HepG2 (cell line): ENCODE data around the gene MORN3. TPM values are rescaled to one million over a fixed set of nuclear protein-coding genes. Genes with fewer than 3 reads are reported as not detected.

Experiments
- ATAC-seq: fragments of 200-7000 bp; cut with Tn5 transposase; 3 replicates; pipeline ENCODE4 v1.9.1; 2020; ENCODE audit warnings: mild to moderate bottlenecking, moderate library complexity
- BruUV-seq: library from RNA; stranded (reverse); fragments of 400-500 nt; replicated peaks from 2 replicates; lab custom pipeline; 2021; lab: Mats Ljungman, UMichigan
- CTCF ChIA-PET: fragments of 300-600 bp; formaldehyde crosslinking; extraction: SDS; loops from one replicate; lab custom pipeline; 2021; ENCODE audit warnings: low total read pairs, inconsistent platforms, low intra/inter-chr PET ratio; lab: Yijun Ruan, JAX
- POLR2A ChIA-PET: fragments of 350-600 bp; sonication (Branson Sonifier 250); formaldehyde crosslinking; loops from one replicate; lab custom pipeline; 2020; ENCODE audit warnings: antibody characterized with exemption, inconsistent platforms; lab: Yijun Ruan, JAX
- DNase-seq: peaks from one replicate; pipeline ENCODE4 v3.0.0-alpha.2; 2015; ENCODE audit warnings: low spot score
- FAIRE-seq: peaks from 3 replicates; lab custom pipeline; 2011; peaks lifted over from hg19 to GRCh38; lab: Jason Lieb, UNC
- H2AFZ ChIP-seq: one replicate; pipeline ENCODE4 v1.6.1; 2011; ENCODE audit warnings: low read length, inconsistent platforms
- H3K27ac ChIP-seq: fragments of 300-600 bp; 3 replicates; pipeline ENCODE4 v1.8.0; 2011; ENCODE audit warnings: mixed run types, mild to moderate bottlenecking, mixed read lengths, low read length, inconsistent platforms; ENCODE audit not compliant: insufficient read depth; ENCODE audit errors: extremely low read length
- H3K27me3 ChIP-seq, 2 experiments: fragments of 200-600 bp in 1 of 2; 2 replicates in 1 of 2; 3 replicates in 1 of 2; pipeline versions ENCODE4 v1.6.0 to v1.8.0; 2011; ENCODE audit warnings: low read length in 2 of 2, mild to moderate bottlenecking in 2 of 2, moderate library complexity in 2 of 2, inconsistent platforms in 1 of 2; ENCODE audit not compliant: insufficient read depth in 2 of 2, control insufficient read depth in 1 of 2
- H3K36me3 ChIP-seq, 2 experiments: fragments of 200-600 bp in 1 of 2; replicated peaks in 1 of 2; 2 replicates in 1 of 2; 3 replicates in 1 of 2; pipeline versions ENCODE4 v1.5.1 to v1.8.0; 2011; ENCODE audit warnings: low read length in 2 of 2, inconsistent platforms in 1 of 2; ENCODE audit not compliant: insufficient read depth in 2 of 2, control insufficient read depth in 1 of 2
- H3K4me1 ChIP-seq: 2 replicates; pipeline ENCODE4 v1.5.1; 2012; ENCODE audit warnings: low read length, inconsistent platforms; ENCODE audit not compliant: insufficient read depth
- H3K4me2 ChIP-seq: 2 replicates; pipeline ENCODE4 v1.6.0; 2011; ENCODE audit warnings: low read depth, low read length, inconsistent platforms
- H3K4me3 ChIP-seq, 3 experiments: fragments of 200-600 bp in 1 of 3; sonication (generic), shearing (Covaris generic) in 1 of 3; replicated peaks in 1 of 3; 2 replicates each; pipeline ENCODE4 v1.5.1; 2011 to 2016; ENCODE audit warnings: low read length in 3 of 3, inconsistent platforms in 2 of 3, low read depth in 2 of 3, mild to moderate bottlenecking in 2 of 3, control low read depth in 1 of 3, mixed read lengths in 1 of 3; ENCODE audit not compliant: insufficient read depth in 1 of 3
- H3K79me2 ChIP-seq: one replicate; pipeline ENCODE4 v1.6.1; 2011; ENCODE audit warnings: low read length, inconsistent platforms; ENCODE audit not compliant: insufficient read depth
- H3K9ac ChIP-seq: 2 replicates; pipeline ENCODE4 v1.6.0; 2011; ENCODE audit warnings: mild to moderate bottlenecking, low read depth, low read length, inconsistent platforms; ENCODE audit not compliant: insufficient read depth
- H3K9me3 ChIP-seq: 2 replicates; pipeline ENCODE4 v1.5.1; 2012; ENCODE audit warnings: mild to moderate bottlenecking, low read length
- H4K20me1 ChIP-seq: 2 replicates; pipeline ENCODE4 v1.6.0; 2011; ENCODE audit warnings: inconsistent platforms, mild to moderate bottlenecking, low read length, moderate library complexity; ENCODE audit not compliant: insufficient read depth
- AGO1 ChIP-seq: fragments of 200-400 bp; formaldehyde crosslinking; IDR thresholded peaks from 2 replicates; pipeline ENCODE4 v1.6.1; 2017; ENCODE audit warnings: mild to moderate bottlenecking, low read depth, low read length, moderate library complexity; ENCODE audit not compliant: poor library complexity, severe bottlenecking
- ATF2 ChIP-seq: sonication (generic); formaldehyde crosslinking; IDR thresholded peaks from 2 replicates; pipeline ENCODE4 v1.4.0; 2020; ENCODE audit warnings: missing genetic modification reagents
- HDAC2 ChIP-seq: sonication (generic); formaldehyde crosslinking; IDR thresholded peaks from 2 replicates; pipeline ENCODE4 v1.4.0; 2020; ENCODE audit warnings: missing genetic modification reagents
- HIC2 ChIP-seq: sonication (generic); formaldehyde crosslinking; IDR thresholded peaks from 2 replicates; pipeline ENCODE4 v1.9.0; 2022; ENCODE audit warnings: low read depth, missing genetic modification reagents
- MBD4 ChIP-seq: IDR thresholded peaks from 2 replicates; pipeline ENCODE4 v1.6.1; 2012; ENCODE audit warnings: low read length, inconsistent platforms, borderline replicate concordance
- NR2F1 ChIP-seq, 2 experiments: fragments of 450-650 bp in 1 of 2; formaldehyde crosslinking in 1 of 2; IDR thresholded peaks; 2 replicates each; pipeline versions ENCODE4 v1.5.0 to v1.6.1; 2016 to 2020; ENCODE audit warnings: mild to moderate bottlenecking in 1 of 2, missing compliant biosample characterization in 1 of 2, missing genetic modification reagents in 1 of 2, moderate library complexity in 1 of 2
- RAD21 ChIP-seq: fragments of 450-650 bp; formaldehyde crosslinking; IDR thresholded peaks from 2 replicates; pipeline ENCODE4 v1.5.0; 2020; ENCODE audit warnings: mild to moderate bottlenecking
- SMAD1 ChIP-seq: sonication (generic); formaldehyde crosslinking; IDR thresholded peaks from 2 replicates; pipeline ENCODE4 v1.4.0; 2020; ENCODE audit warnings: missing genetic modification reagents, low read depth, mild to moderate bottlenecking, borderline replicate concordance
- TRIM24 ChIP-seq: sonication (generic); formaldehyde crosslinking; IDR thresholded peaks from 2 replicates; pipeline ENCODE4 v1.8.0; 2022; ENCODE audit warnings: mild to moderate bottlenecking, missing genetic modification reagents
- ZNF10 ChIP-seq: sonication (generic); formaldehyde crosslinking; IDR thresholded peaks from 2 replicates; pipeline ENCODE4 v1.4.0; 2020; ENCODE audit warnings: mild to moderate bottlenecking, low read depth, missing genetic modification reagents, borderline replicate concordance
- ZNF12 ChIP-seq: sonication (generic); formaldehyde crosslinking; IDR thresholded peaks from 2 replicates; pipeline ENCODE4 v1.5.0; 2020; ENCODE audit warnings: missing genetic modification reagents
- ZNF124 ChIP-seq: sonication (generic); formaldehyde crosslinking; IDR thresholded peaks from 2 replicates; pipeline ENCODE4 v1.4.0; 2020; ENCODE audit warnings: missing genetic modification reagents
- ZNF20 ChIP-seq: sonication (generic); formaldehyde crosslinking; IDR thresholded peaks from 2 replicates; pipeline ENCODE4 v1.4.0; 2020; ENCODE audit warnings: mild to moderate bottlenecking, moderate library complexity, missing genetic modification reagents
- ZNF296 ChIP-seq: sonication (generic); formaldehyde crosslinking; conservative IDR thresholded peaks from 2 replicates; pipeline ENCODE4 v1.5.0; 2020; ENCODE audit warnings: mild to moderate bottlenecking, missing genetic modification reagents
- ZNF30 ChIP-seq: sonication (generic); formaldehyde crosslinking; IDR thresholded peaks from 2 replicates; pipeline ENCODE4 v1.5.0; 2020; ENCODE audit warnings: mild to moderate bottlenecking, missing genetic modification reagents
- ZNF354B ChIP-seq: sonication (generic); formaldehyde crosslinking; IDR thresholded peaks from 2 replicates; pipeline ENCODE4 v1.8.0; 2022; ENCODE audit warnings: mild to moderate bottlenecking, missing genetic modification reagents
- ZNF549 ChIP-seq: sonication (generic); formaldehyde crosslinking; IDR thresholded peaks from 2 replicates; pipeline ENCODE4 v1.5.0; 2020; ENCODE audit warnings: missing genetic modification reagents
- ZNF776 ChIP-seq: sonication (generic); formaldehyde crosslinking; IDR thresholded peaks from 2 replicates; pipeline ENCODE4 v1.4.0; 2020; ENCODE audit warnings: mild to moderate bottlenecking, missing genetic modification reagents
- WGBS: methylation state at CpG from one replicate; pipeline ENCODE4 v1.1.6; 2017; ENCODE audit warnings: low lambda C conversion rate; 5-methylcytosine and 5-hydroxymethylcytosine counted together
- in situ Hi-C: cut with HindIII; loops from 2 replicates; pipeline ENCODE4 v1.10.0; 2017; ENCODE audit warnings: low pct_unique_long_range_greater_than_20kb; ENCODE audit not compliant: extremely low pct_ligation_motif_present
- intact Hi-C: fragments of 100-400 bp; cut with micrococcal nuclease; formaldehyde crosslinking; loops from one replicate; pipeline ENCODE4 v1.10.0; 2022; ENCODE audit not compliant: unreplicated experiment
- polyA plus RNA-seq, 8 experiments: library from polyadenylated mRNA; depleted of rRNA in 3 of 8; stranded (reverse) in 7 of 8; unstranded in 1 of 8; fragments of >200 nt; fragmentation: Illumina TruSeq in 4 of 8; extraction: Trizol in 4 of 8; gene quantifications; 2 replicates each; pipeline versions ENCODE4 v1.2.1 to v1.2.3, GENCODE V29; 2011 to 2016; ENCODE audit warnings: low read depth in 4 of 8, missing spikeins in 1 of 8, mixed read lengths in 1 of 8; ENCODE audit not compliant: insufficient read depth in 1 of 8
- total RNA-seq, 5 experiments: library from RNA; depleted of rRNA; stranded (reverse); fragments of >200 nt; fragmentation: Illumina TruSeq; extraction: Trizol; gene quantifications; 2 replicates each; pipeline ENCODE4 v1.2.3, GENCODE V29; 2016; ENCODE audit warnings: low read depth in 1 of 5

Gene MORN3
- total and polyA plus RNA-seq, 2 of the 13 experiments (the other 11 are each of a cell fraction or from before 2014, with no cell fraction given), result 1.1 to 2.0 TPM

- in situ Hi-C loops, result no loop called here
- no peak overlapping the region for H3K27ac ChIP-seq
These were observed 36.1 kb upstream of the MORN3 start for GRCh38 chr12:121705514-121705913.

DNA sequence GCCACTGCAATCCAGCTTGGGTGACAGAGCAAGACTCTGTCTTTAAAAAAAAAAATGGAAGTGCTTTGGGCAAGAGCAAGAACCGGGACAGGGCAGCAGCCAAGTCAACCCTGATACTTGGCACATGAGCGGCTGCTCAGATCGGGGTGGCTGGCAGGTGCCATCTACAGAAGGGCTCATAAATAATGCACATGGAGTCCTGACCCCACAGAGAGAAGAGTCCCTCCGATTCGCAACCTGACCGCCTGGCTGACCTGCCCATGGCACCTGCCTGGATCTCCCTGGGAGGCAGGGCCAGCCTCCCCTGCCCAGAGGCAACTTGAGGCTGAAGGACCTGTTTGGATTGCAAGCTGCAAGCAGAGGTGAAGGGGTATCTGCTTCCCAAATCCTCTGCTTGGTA, 33.5 kb upstream of the MORN3 start:
- H3K36me3 ChIP-seq, result no peaks in the 10 kb centered on the region
- in situ Hi-C loops (no loop called here), intact Hi-C loops (no loop called here)
- BruUV-seq, result no TSS peak
- no peak overlapping the region for H3K27ac ChIP-seq
- no peak for TF ChIP-seq ZNF10
- no peak for TF ChIP-seq ZNF549 (CRISPR knock-in tag)
- TF ChIP-seq ZNF30 (CRISPR knock-in tag), result no peak
- TF ChIP-seq ZNF354B (CRISPR knock-in tag), result no peak
- TF ChIP-seq ZNF124, result no peak
- no peak for TF ChIP-seq RAD21 (CRISPR knock-in tag)
- TF ChIP-seq ATF2 (CRISPR knock-in tag), result no peak
- TF ChIP-seq SMAD1 (CRISPR knock-in tag), result no peak
- TF ChIP-seq TRIM24 (CRISPR knock-in tag), result no peak
- no peak for TF ChIP-seq NR2F1 (CRISPR knock-in tag; IDR thresholded peaks at IDR 0.05)
- TF ChIP-seq MBD4, result no peak
- TF ChIP-seq ZNF776 (CRISPR knock-in tag), result no peak
- CTCF ChIA-PET, result no interaction called here
- ATAC-seq, result no peak
- H3K4me3 ChIP-seq, result no peak overlapping the region
- H3K4me2 ChIP-seq, result no peak overlapping the region
- WGBS, result 69% methylated on average over 3 of the region's 6 CpGs
- POLR2A ChIA-PET, result interaction anchor here (1.4 kb wide), 1 partner anchor 9 kb away, joined by 3 read pairs; no protein-coding TSS in a partner anchor
- 0 out of 2 replicates have a peak, but pooled peaks cover 3% of the 10 kb centered on the region for H3K4me1 ChIP-seq
- H3K27me3 ChIP-seq, result peaks cover 0 to 3% of the 10 kb centered on the region in 2 experiments; a peak in 1 of 5 replicates
- no peak for DNase-seq
- H2AFZ ChIP-seq, result no peak overlapping the region
- no peaks in the 10 kb centered on the region for H3K9me3 ChIP-seq
- no peak for FAIRE-seq
- H3K79me2 ChIP-seq, result no peaks in the 10 kb centered on the region
- H4K20me1 ChIP-seq, result no peaks in the 10 kb centered on the region
- H3K9ac ChIP-seq, result no peak overlapping the region

More at GRCh38 chr12:121705514-121705913, 36.1 kb upstream of the MORN3 start:
- Histone ChIP-seq H3K4me3 (no peak overlapping the region), H4K20me1 (no peaks in the 10 kb centered on the region), H3K9ac (no peak overlapping the region), H2AFZ (no peak overlapping the region), H3K27me3 (peaks cover 0 to 3% of the 10 kb centered on the region in 2 experiments; a peak in 1 of 5 replicates), H3K36me3 (no peaks in the 10 kb centered on the region), H3K4me1 (peaks cover 28% of the 10 kb centered on the region), H3K4me2 (no peak overlapping the region), H3K9me3 (no peaks in the 10 kb centered on the region), H3K79me2 (no peaks in the 10 kb centered on the region)
- no peak for ATAC-seq
- ChIA-PET POLR2A (no interaction called here), CTCF (no interaction called here)
- BruUV-seq, result no TSS peak
- FAIRE-seq, result no peak
- DNase-seq, result no peak
- intact Hi-C loops, result no loop called here
- TF ChIP-seq AGO1 (no peak), ZNF12 (no peak), HDAC2 (CRISPR knock-in tag) (no peak), ZNF296 (CRISPR knock-in tag) (no peak), HIC2 (CRISPR knock-in tag) (no peak), ZNF20 (CRISPR knock-in tag) (no peak), ZNF10 (no peak)
